Mesothelial cell of epicardium (in vitro differentiated cells): ENCODE data around the gene PLOD2. TPM values are rescaled to one million over a fixed set of nuclear protein-coding genes. Genes with fewer than 3 reads are reported as not detected.

Experiments
- DNase-seq, 2 experiments: peaks; one replicate each; pipeline ENCODE4 v3.0.0; 2021; ENCODE audit warnings: low spot score in 2 of 2; ENCODE audit not compliant: unreplicated experiment in 2 of 2
- H3K27ac Mint-ChIP-seq: 2 replicates; pipeline ENCODE4 v1.8.0; 2021; ENCODE audit warnings: mixed read lengths
- H3K27me3 Mint-ChIP-seq: 2 replicates; pipeline ENCODE4 v1.8.0; 2021; ENCODE audit warnings: low read depth, mixed read lengths
- H3K36me3 Mint-ChIP-seq: 2 replicates; pipeline ENCODE4 v1.8.0; 2021; ENCODE audit warnings: mixed read lengths
- H3K4me1 Mint-ChIP-seq: 2 replicates; pipeline ENCODE4 v1.8.0; 2021; ENCODE audit warnings: mixed read lengths
- H3K4me3 Mint-ChIP-seq: 2 replicates; pipeline ENCODE4 v1.8.0; 2021; ENCODE audit warnings: mild to moderate bottlenecking, moderate library complexity, mixed read lengths
- H3K9me3 Mint-ChIP-seq: 2 replicates; pipeline ENCODE4 v1.8.0; 2021; ENCODE audit warnings: mixed read lengths
- CTCF ChIP-seq: fragments of 200-600 bp; sonication (generic); IDR thresholded peaks from one replicate; pipeline ENCODE4 v1.5.0; 2021; ENCODE audit warnings: antibody characterized with exemption; ENCODE audit not compliant: unreplicated experiment
- total RNA-seq: library from RNA; stranded (reverse); gene quantifications from 3 replicates; pipeline ENCODE4 v1.2.1, GENCODE V29; 2021

PLOD2 gene
- total RNA-seq, 1 donor from 2014 or later, result 86.0 TPM

GRCh38 chr3:146026547-146026946 is 134.4 kb downstream of the PLOD2 start:
- H3K27me3 Mint-ChIP-seq, result no peaks in the 10 kb centered on the region
- H3K4me3 Mint-ChIP-seq, result no peak overlapping the region
- H3K27ac Mint-ChIP-seq, result no peak overlapping the region
- peaks cover 5% of the 10 kb centered on the region for H3K4me1 Mint-ChIP-seq
- TF ChIP-seq CTCF, result no peak
- DNase-seq, result no peak
- H3K9me3 Mint-ChIP-seq, result peaks cover 33% of the 10 kb centered on the region
- peaks cover 5% of the 10 kb centered on the region for H3K36me3 Mint-ChIP-seq

GRCh38 chr3:146024260-146024659 is 136.7 kb downstream of the PLOD2 start:
- Mint-ChIP-seq H3K4me1 (peaks cover 7% of the 10 kb centered on the region), H3K27ac (no peak overlapping the region), H3K4me3 (no peak overlapping the region), H3K27me3 (no peaks in the 10 kb centered on the region), H3K36me3 (peaks cover 1% of the 10 kb centered on the region), H3K9me3 (peaks cover 19% of the 10 kb centered on the region)
- DNase-seq, result no peak
- TF ChIP-seq CTCF, result no peak

GRCh38 chr3:146020969-146021368 is 140.0 kb downstream of the PLOD2 start:
- no peaks in the 10 kb centered on the region for H3K27me3 Mint-ChIP-seq
- peaks cover 10% of the 10 kb centered on the region for H3K9me3 Mint-ChIP-seq
- no peak overlapping the region for H3K4me3 Mint-ChIP-seq
- DNase-seq, result no peak
- no peak overlapping the region for H3K27ac Mint-ChIP-seq
- no peaks in the 10 kb centered on the region for H3K36me3 Mint-ChIP-seq
- no peak for TF ChIP-seq CTCF
- peaks cover 8% of the 10 kb centered on the region for H3K4me1 Mint-ChIP-seq

- TF ChIP-seq CTCF, result no peak
- H3K4me3 Mint-ChIP-seq, result no peak overlapping the region
- H3K36me3 Mint-ChIP-seq, result no peaks in the 10 kb centered on the region
- H3K27ac Mint-ChIP-seq, result peak overlapping the region; percentile 19
- H3K9me3 Mint-ChIP-seq, result peaks cover 10% of the 10 kb centered on the region
- DNase-seq, result no peak
- peaks cover 7% of the 10 kb centered on the region for H3K4me1 Mint-ChIP-seq
- no peaks in the 10 kb centered on the region for H3K27me3 Mint-ChIP-seq
Observed at GRCh38 chr3:146019508-146019907, 141.5 kb downstream of the PLOD2 start.

Other genes with a start within 250 kb of the PLOD2 start
- 9.4 to 10.4 TPM (median 9.9 TPM) in 3 replicates for gene PLSCR4, start 89.9 kb upstream of the PLOD2 start, total RNA-seq